ENCODE data around the gene ASTN2. TPM values are rescaled to one million over a fixed set of nuclear protein-coding genes. Genes with fewer than 3 reads are reported as not detected.

The ASTN2 gene, protein sequence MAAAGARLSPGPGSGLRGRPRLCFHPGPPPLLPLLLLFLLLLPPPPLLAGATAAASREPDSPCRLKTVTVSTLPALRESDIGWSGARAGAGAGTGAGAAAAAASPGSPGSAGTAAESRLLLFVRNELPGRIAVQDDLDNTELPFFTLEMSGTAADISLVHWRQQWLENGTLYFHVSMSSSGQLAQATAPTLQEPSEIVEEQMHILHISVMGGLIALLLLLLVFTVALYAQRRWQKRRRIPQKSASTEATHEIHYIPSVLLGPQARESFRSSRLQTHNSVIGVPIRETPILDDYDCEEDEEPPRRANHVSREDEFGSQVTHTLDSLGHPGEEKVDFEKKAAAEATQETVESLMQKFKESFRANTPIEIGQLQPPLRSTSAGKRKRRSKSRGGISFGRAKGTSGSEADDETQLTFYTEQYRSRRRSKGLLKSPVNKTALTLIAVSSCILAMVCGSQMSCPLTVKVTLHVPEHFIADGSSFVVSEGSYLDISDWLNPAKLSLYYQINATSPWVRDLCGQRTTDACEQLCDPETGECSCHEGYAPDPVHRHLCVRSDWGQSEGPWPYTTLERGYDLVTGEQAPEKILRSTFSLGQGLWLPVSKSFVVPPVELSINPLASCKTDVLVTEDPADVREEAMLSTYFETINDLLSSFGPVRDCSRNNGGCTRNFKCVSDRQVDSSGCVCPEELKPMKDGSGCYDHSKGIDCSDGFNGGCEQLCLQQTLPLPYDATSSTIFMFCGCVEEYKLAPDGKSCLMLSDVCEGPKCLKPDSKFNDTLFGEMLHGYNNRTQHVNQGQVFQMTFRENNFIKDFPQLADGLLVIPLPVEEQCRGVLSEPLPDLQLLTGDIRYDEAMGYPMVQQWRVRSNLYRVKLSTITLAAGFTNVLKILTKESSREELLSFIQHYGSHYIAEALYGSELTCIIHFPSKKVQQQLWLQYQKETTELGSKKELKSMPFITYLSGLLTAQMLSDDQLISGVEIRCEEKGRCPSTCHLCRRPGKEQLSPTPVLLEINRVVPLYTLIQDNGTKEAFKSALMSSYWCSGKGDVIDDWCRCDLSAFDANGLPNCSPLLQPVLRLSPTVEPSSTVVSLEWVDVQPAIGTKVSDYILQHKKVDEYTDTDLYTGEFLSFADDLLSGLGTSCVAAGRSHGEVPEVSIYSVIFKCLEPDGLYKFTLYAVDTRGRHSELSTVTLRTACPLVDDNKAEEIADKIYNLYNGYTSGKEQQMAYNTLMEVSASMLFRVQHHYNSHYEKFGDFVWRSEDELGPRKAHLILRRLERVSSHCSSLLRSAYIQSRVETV (N-terminal part only)
- total RNA-seq (2014; rRNA removed; shearing (Covaris generic)) (0.88 and 1.7 TPM in 2 replicates), total RNA-seq (2022) (4.2 and 4.8 TPM in 2 replicates), Bru-seq, nascent RNA (percentile 30 among the genes with signal in this experiment), BruChase-seq, experiment 1, labeled RNA remaining after a 6-hour chase (percentile 28 among the genes with signal in this experiment), BruChase-seq, experiment 2, labeled RNA remaining after a 2-hour chase (percentile 28 among the genes with signal in this experiment)
- long read RNA-seq, partial matches to known transcripts: 0 of 23 reads
- long read RNA-seq, other reads (novel, unspliced or antisense): 22 of 23 reads

DNA sequence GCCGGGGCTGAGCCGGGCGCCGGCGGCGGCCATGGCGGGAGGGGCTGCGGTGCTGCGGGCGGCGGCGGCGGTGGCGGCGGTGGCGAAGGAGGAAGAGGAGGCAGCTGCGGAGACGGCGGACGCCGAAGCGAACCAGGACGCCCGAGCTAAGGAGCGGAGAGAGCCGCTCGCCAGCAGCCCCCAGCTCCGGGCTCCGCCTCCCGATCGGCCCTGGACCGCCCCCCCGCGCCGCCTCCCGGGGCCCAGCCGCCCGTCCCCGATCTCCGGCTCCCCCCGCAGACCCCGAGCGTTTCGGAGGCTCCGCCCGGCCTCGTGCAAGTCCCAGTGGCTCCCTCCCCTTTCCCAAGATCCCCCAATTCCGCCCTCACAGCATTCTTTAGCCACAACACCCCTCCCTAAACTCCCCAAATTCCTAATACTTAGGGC is at the start of gene ASTN2:
TSS of gene ASTN2 (minus strand) at position 152 of the 426 bp plus-strand sequence. CDS start at position 33, 119 bp downstream.
- no peak within 1 kb of the TSS for H3K4me2 ChIP-seq (ENCODE audit: low read length)

DNA sequence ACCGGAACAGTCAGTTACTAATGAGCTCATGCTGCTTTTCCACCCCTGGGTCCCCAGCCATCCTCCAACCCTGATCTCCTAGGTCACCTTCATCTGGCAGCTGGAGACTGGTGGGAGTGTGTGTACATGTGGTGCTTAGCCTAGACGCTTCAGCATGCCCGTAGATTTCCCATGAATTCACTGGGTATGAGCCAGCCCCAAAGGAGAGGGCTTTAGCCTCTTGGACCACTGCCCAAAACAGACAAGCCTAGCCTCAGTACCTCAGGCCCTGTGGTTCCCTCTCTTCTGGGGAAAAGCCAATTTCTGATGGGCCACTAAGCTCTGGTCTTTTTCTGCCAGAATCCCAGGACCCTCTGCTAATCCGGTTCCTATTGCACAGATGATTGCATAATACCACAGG is 48.0 kb upstream of the ASTN2 start:
- Histone ChIP-seq H3K4me1 (ENCODE audit: insufficient read depth, low read length, poor library complexity, severe bottlenecking) (no peaks in the 10 kb centered on the region), H3K27ac (ENCODE audit: low read depth, low read length, poor library complexity, severe bottlenecking) (no peak overlapping the region), H3K9me2 (ENCODE audit: insufficient read depth, low read length) (no peaks in the 10 kb centered on the region), H4K20me1 (ENCODE audit: insufficient read depth, low read length) (no peaks in the 10 kb centered on the region), H3K4me2 (ENCODE audit: low read length) (no peak overlapping the region), H3K79me2 (ENCODE audit: insufficient read depth, low read depth, low read length) (no peaks in the 10 kb centered on the region), H2AFZ (ENCODE audit: low read length) (no peak overlapping the region), H3K36me3 (ENCODE audit: insufficient read depth, low read length) (no peaks in the 10 kb centered on the region), H3K4me3 (ENCODE audit: low read depth, low read length, poor library complexity, severe bottlenecking) (no peak overlapping the region), H3K9me3 (ENCODE audit: low read length) (no peaks in the 10 kb centered on the region)
- ChIA-PET POLR2A (interaction anchor here (0.7 kb wide), 1 partner anchor 156 kb away, joined by 3 read pairs; no protein-coding TSS in a partner anchor), CTCF (ENCODE audit: unreplicated experiment) (no interaction called here)
- no peak for DNase-seq (ENCODE audit: low spot score)
- intact Hi-C loops (cut with micrococcal nuclease; ENCODE audit: unreplicated experiment): no loop called here
- TF ChIP-seq EZH2phosphoT487 (IDR thresholded peaks at IDR 0.05; ENCODE audit: borderline replicate concordance, low read depth, low read length): no peak
- TF ChIP-seq, protein P1, sequence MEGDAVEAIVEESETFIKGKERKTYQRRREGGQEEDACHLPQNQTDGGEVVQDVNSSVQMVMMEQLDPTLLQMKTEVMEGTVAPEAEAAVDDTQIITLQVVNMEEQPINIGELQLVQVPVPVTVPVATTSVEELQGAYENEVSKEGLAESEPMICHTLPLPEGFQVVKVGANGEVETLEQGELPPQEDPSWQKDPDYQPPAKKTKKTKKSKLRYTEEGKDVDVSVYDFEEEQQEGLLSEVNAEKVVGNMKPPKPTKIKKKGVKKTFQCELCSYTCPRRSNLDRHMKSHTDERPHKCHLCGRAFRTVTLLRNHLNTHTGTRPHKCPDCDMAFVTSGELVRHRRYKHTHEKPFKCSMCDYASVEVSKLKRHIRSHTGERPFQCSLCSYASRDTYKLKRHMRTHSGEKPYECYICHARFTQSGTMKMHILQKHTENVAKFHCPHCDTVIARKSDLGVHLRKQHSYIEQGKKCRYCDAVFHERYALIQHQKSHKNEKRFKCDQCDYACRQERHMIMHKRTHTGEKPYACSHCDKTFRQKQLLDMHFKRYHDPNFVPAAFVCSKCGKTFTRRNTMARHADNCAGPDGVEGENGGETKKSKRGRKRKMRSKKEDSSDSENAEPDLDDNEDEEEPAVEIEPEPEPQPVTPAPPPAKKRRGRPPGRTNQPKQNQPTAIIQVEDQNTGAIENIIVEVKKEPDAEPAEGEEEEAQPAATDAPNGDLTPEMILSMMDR (conservative IDR thresholded peaks at IDR 0.05; ENCODE audit: low read length): no peak
- no TSS peak for BruUV-seq (replicated peaks)

More for the DNA sequence above, at the start of gene ASTN2:
- no peaks in the 10 kb centered on the region for H3K9me2 ChIP-seq (ENCODE audit: insufficient read depth, low read length)
- CTCF ChIA-PET (ENCODE audit: unreplicated experiment): no interaction called here
- no peak within 1 kb of the TSS for H2AFZ ChIP-seq (ENCODE audit: low read length)
- H3K36me3 ChIP-seq (ENCODE audit: insufficient read depth, low read length): no peaks in the 10 kb centered on the region
- no TSS peak for BruUV-seq (replicated peaks)
- H3K4me3 ChIP-seq (ENCODE audit: low read depth, low read length, poor library complexity, severe bottlenecking): no peak within 1 kb of the TSS
- TF ChIP-seq EZH2phosphoT487 (IDR thresholded peaks at IDR 0.05; ENCODE audit: borderline replicate concordance, low read depth, low read length): no peak
- TF ChIP-seq, protein P1 (conservative IDR thresholded peaks at IDR 0.05; ENCODE audit: low read length): no peak
- no peak for DNase-seq (ENCODE audit: low spot score)
- no peaks in the 10 kb centered on the region for H3K9me3 ChIP-seq (ENCODE audit: low read length)
- H3K27ac ChIP-seq (ENCODE audit: low read depth, low read length, poor library complexity, severe bottlenecking): no peak within 1 kb of the TSS
- intact Hi-C loops (cut with micrococcal nuclease; ENCODE audit: unreplicated experiment): no loop called here
- H3K4me1 ChIP-seq (ENCODE audit: insufficient read depth, low read length, poor library complexity, severe bottlenecking): no peaks in the 10 kb centered on the region
- no peaks in the 10 kb centered on the region for H3K79me2 ChIP-seq (ENCODE audit: insufficient read depth, low read depth, low read length)
- no peaks in the 10 kb centered on the region for H4K20me1 ChIP-seq (ENCODE audit: insufficient read depth, low read length)
- POLR2A ChIA-PET: no interaction called here
